Endothelial cell (in vitro differentiated cells): ENCODE measurements around the gene MUC21. TPM values are rescaled to one million over a fixed set of nuclear protein-coding genes. Genes with fewer than 3 reads are reported as not detected.
A peak's percentile ranks its signal among the peaks of the same experiment; 100 is the strongest.

ENCODE experiments used
- DNase-seq: peaks from one replicate; pipeline ENCODE4 v3.0.0; 2021; ENCODE audit warnings: low spot score
- H3K27ac Mint-ChIP-seq: one replicate; pipeline ENCODE4 v1.8.0; 2021; ENCODE audit warnings: mixed read lengths, inconsistent platforms; ENCODE audit not compliant: unreplicated experiment
- H3K27me3 Mint-ChIP-seq: one replicate; pipeline ENCODE4 v1.8.0; 2021; ENCODE audit warnings: mild to moderate bottlenecking, moderate library complexity, mixed read lengths, inconsistent platforms; ENCODE audit not compliant: unreplicated experiment
- H3K36me3 Mint-ChIP-seq: one replicate; pipeline ENCODE4 v1.8.0; 2021; ENCODE audit warnings: mild to moderate bottlenecking, low read depth, mixed read lengths, inconsistent platforms; ENCODE audit not compliant: unreplicated experiment
- H3K4me1 Mint-ChIP-seq: one replicate; pipeline ENCODE4 v1.8.0; 2021; ENCODE audit warnings: mild to moderate bottlenecking, mixed read lengths, inconsistent platforms; ENCODE audit not compliant: unreplicated experiment
- H3K4me3 Mint-ChIP-seq: one replicate; pipeline ENCODE4 v1.8.0; 2021; ENCODE audit warnings: mild to moderate bottlenecking, mixed read lengths, inconsistent platforms; ENCODE audit not compliant: unreplicated experiment
- H3K9me3 Mint-ChIP-seq: one replicate; pipeline ENCODE4 v1.8.0; 2021; ENCODE audit warnings: mixed read lengths, inconsistent platforms; ENCODE audit not compliant: unreplicated experiment
- total RNA-seq: library from RNA; stranded (reverse); fragmentation: NEBNext Ultra II Directional; extraction: Animal tissue kit (Norgen Biotek cat#: 25700); gene quantifications from one replicate; pipeline ENCODE4 v1.2.1, GENCODE V29; 2021; ENCODE audit not compliant: unreplicated experiment
- TF ChIP-seq, protein P1 (sequence below): fragments of 200-600 bp; sonication (generic); IDR thresholded peaks from one replicate; pipeline ENCODE4 v1.5.0; 2021; ENCODE audit warnings: antibody characterized with exemption; ENCODE audit not compliant: unreplicated experiment

MUC21 gene
- total RNA-seq, 1 donor from 2014 or later, result 0.10 TPM

DNA sequence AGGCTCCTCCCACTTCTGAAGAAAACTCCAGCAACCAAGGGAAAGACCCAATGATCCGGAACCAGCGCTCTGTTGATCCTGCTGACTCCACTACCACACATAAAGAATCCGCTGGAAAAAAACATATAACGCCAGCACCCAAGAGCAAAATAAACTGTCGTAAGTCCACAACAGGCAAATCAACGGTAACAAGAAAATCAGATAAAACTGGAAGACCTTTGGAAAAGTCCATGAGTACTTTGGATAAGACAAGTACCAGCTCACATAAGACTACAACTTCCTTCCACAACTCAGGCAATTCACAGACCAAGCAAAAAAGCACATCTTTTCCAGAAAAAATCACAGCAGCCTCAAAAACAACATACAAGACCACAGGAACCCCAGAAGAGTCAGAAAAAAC, 34.7 kb upstream of the MUC21 start:
- Mint-ChIP-seq H3K4me3 (no peak overlapping the region), H3K9me3 (no peaks in the 10 kb centered on the region), H3K36me3 (peaks cover 10% of the 10 kb centered on the region), H3K27me3 (peaks cover 6% of the 10 kb centered on the region), H3K27ac (no peak overlapping the region), H3K4me1 (peaks cover 10% of the 10 kb centered on the region)
- TF ChIP-seq, protein P1, sequence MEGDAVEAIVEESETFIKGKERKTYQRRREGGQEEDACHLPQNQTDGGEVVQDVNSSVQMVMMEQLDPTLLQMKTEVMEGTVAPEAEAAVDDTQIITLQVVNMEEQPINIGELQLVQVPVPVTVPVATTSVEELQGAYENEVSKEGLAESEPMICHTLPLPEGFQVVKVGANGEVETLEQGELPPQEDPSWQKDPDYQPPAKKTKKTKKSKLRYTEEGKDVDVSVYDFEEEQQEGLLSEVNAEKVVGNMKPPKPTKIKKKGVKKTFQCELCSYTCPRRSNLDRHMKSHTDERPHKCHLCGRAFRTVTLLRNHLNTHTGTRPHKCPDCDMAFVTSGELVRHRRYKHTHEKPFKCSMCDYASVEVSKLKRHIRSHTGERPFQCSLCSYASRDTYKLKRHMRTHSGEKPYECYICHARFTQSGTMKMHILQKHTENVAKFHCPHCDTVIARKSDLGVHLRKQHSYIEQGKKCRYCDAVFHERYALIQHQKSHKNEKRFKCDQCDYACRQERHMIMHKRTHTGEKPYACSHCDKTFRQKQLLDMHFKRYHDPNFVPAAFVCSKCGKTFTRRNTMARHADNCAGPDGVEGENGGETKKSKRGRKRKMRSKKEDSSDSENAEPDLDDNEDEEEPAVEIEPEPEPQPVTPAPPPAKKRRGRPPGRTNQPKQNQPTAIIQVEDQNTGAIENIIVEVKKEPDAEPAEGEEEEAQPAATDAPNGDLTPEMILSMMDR, result no peak
- DNase-seq, result no peak

DNA sequence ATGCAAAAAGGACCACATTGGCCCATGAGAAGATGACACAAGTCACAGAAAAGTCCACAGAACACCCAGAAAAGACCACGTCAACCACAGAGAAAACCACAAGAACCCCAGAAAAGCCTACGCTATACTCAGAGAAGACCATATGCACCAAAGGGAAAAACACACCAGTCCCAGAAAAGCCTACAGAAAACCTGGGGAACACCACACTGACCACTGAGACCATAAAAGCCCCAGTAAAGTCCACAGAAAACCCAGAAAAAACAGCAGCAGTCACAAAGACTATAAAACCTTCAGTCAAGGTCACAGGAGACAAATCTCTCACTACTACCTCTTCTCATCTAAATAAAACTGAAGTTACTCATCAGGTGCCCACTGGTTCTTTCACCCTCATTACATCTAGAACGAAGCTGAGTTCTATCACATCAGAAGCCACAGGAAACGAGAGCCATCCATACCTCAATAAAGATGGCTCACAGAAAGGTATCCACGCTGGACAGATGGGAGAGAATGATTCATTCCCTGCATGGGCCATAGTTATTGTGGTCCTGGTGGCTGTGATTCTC, 31.5 kb upstream of the MUC21 start:
- Mint-ChIP-seq H3K27me3 (peaks cover 6% of the 10 kb centered on the region), H3K9me3 (no peaks in the 10 kb centered on the region), H3K36me3 (peaks cover 10% of the 10 kb centered on the region), H3K4me1 (peaks cover 24% of the 10 kb centered on the region), H3K27ac (no peak overlapping the region), H3K4me3 (no peak overlapping the region)
- no peak for DNase-seq
- TF ChIP-seq, protein P1, result no peak

DNA sequence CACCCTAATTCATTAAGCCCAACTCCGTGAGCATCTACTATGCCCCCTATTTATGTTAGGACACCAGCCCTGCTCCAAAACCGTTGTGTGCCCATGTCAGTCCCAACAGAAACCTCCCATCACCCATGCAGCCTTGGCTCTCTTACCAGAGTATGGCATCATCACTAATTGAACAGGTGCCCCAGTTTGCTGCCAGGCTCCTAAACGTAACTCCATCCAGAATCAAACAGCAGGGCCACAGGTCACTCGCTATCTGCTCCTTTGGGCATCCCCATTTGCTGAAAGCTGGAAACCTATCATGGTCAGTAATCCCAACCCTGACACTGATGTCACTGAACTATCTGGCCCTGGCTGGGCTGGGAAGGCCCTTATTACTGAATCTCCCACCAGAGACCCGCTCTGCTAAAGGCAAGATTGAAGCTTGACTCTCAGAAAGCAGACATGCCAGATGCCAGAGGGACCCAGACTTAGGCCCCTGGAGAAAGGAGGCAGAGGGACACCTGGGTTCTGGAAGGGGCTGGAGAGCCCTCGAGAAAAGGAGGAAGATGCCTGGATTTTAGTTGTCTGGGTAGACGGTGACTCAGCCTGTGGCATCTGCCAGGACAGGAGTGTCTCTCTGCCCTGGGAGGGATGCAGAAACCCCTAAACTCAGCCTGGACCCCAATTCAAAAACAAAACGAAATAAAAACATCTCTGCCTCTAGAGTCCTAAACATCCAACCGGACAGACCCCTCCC, 28.7 kb upstream of the MUC21 start:
- DNase-seq, result no peak
- H3K4me3 Mint-ChIP-seq, result no peak overlapping the region
- peaks cover 7% of the 10 kb centered on the region for H3K27me3 Mint-ChIP-seq
- H3K4me1 Mint-ChIP-seq, result peaks cover 43% of the 10 kb centered on the region
- no peaks in the 10 kb centered on the region for H3K9me3 Mint-ChIP-seq
- H3K36me3 Mint-ChIP-seq, result peaks cover 6% of the 10 kb centered on the region
- TF ChIP-seq, protein P1, result no peak
- H3K27ac Mint-ChIP-seq, result no peak overlapping the region

DNA sequence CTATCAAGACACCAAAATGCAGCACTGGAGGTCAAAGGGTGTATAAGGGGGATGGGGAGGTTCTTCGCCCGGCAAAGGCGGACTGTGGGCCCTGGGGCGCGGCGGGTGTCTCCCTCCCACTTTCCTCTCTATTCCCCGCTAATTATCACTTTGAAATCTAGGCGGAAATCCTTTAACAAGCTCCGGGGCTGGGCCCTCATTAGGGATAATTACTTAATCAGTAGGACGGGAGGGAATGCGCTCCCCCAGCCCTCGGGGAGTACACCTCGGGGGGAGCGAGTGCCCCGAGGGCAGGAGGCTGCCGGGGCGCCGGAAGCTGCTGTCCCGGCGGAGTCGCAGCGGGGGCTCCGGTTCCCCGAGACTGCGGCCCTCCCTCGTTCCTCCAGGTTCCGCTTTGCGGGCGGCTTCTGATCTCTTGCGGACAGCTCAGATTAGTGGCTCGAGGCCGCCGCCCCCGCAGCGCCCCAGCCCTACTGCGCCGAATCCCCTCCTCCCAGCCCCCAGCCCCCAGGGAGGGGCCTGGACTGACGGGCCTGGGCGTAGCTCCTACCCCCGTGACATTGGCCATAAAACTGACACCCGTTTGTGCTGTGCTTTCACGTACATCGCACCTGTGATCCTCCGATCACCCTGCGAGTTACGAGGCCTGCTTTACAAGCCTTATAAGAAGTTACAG, 28.0 kb upstream of the MUC21 start:
- peaks cover 43% of the 10 kb centered on the region for H3K4me1 Mint-ChIP-seq
- no peak overlapping the region for H3K4me3 Mint-ChIP-seq
- H3K27ac Mint-ChIP-seq, result no peak overlapping the region
- peak; percentile 19 for DNase-seq
- no peaks in the 10 kb centered on the region for H3K9me3 Mint-ChIP-seq
- peaks cover 5% of the 10 kb centered on the region for H3K27me3 Mint-ChIP-seq
- H3K36me3 Mint-ChIP-seq, result no peaks in the 10 kb centered on the region
- TF ChIP-seq, protein P1, result no peak

DNA sequence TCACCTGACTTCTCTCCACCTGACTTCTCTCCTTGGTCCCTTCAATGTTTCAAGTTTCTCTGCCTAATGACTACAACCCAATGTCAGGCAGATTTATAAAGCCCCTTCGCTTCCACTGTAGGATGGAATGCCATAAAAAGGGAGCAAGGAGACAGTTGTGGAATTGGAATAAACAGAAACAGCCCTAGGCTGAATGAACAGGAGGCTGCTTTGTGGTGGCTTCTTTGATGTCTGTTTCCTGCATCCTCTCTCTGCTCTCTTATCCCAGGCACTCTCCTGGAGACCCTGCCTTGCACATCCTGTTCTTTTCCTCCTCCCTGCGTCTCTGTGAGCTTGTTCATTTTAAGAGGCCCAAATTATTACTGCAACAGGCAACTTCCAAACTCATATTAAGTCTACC, 25.8 kb upstream of the MUC21 start:
- TF ChIP-seq, protein P1, result no peak
- no peaks in the 10 kb centered on the region for H3K36me3 Mint-ChIP-seq
- peaks cover 38% of the 10 kb centered on the region for H3K4me1 Mint-ChIP-seq
- H3K4me3 Mint-ChIP-seq, result peak overlapping the region; percentile 68
- peak overlapping the region; percentile 79 for H3K27ac Mint-ChIP-seq
- no peak for DNase-seq
- peaks cover 1% of the 10 kb centered on the region for H3K27me3 Mint-ChIP-seq
- H3K9me3 Mint-ChIP-seq, result no peaks in the 10 kb centered on the region
